Measurements from ENCODE around the gene NAP1L1.

GRCh38 chr12:76057326-76057725, 27.2 kb downstream of the NAP1L1 start:
- TF ChIP-seq, protein P1, sequence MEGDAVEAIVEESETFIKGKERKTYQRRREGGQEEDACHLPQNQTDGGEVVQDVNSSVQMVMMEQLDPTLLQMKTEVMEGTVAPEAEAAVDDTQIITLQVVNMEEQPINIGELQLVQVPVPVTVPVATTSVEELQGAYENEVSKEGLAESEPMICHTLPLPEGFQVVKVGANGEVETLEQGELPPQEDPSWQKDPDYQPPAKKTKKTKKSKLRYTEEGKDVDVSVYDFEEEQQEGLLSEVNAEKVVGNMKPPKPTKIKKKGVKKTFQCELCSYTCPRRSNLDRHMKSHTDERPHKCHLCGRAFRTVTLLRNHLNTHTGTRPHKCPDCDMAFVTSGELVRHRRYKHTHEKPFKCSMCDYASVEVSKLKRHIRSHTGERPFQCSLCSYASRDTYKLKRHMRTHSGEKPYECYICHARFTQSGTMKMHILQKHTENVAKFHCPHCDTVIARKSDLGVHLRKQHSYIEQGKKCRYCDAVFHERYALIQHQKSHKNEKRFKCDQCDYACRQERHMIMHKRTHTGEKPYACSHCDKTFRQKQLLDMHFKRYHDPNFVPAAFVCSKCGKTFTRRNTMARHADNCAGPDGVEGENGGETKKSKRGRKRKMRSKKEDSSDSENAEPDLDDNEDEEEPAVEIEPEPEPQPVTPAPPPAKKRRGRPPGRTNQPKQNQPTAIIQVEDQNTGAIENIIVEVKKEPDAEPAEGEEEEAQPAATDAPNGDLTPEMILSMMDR (conservative IDR thresholded peaks at IDR 0.05; ENCODE audit: low read length), result no peak
- TF ChIP-seq EZH2phosphoT487 (IDR thresholded peaks at IDR 0.05; ENCODE audit: borderline replicate concordance, low read depth, low read length), result no peak

Data from OCI-LY7 (cell line).